Liver (tissue), 3 donors: Measurements from ENCODE around the gene PCSK6.

ENCODE experiments used
- FOXA1 ChIP-seq: IDR thresholded peaks from 2 replicates; pipeline ENCODE4 v1.6.1; 2016; ENCODE audit warnings: antibody characterized with exemption
- GABPA ChIP-seq, 2 donors: IDR thresholded peaks in 1 of 2; conservative IDR thresholded peaks in 1 of 2; 2 replicates each; pipeline ENCODE4 v1.6.1; 2016; ENCODE audit warnings: antibody characterized with exemption in 2 of 2, mild to moderate bottlenecking in 1 of 2, moderate library complexity in 1 of 2
- NR2F2 ChIP-seq: IDR thresholded peaks from 2 replicates; pipeline ENCODE4 v1.6.1; 2016; ENCODE audit warnings: antibody characterized with exemption
- RAD21 ChIP-seq, 2 donors: IDR thresholded peaks; 2 replicates each; pipeline ENCODE4 v1.6.1; 2016; ENCODE audit warnings: antibody characterized with exemption in 2 of 2, mild to moderate bottlenecking in 2 of 2
- TF ChIP-seq, protein P1 (sequence below): fragments of 150-350 bp; IDR thresholded peaks from 2 replicates; pipeline ENCODE4 v1.5.1; 2017; ENCODE audit warnings: improper control_type of control experiment, low read depth, low read length; ENCODE audit not compliant: missing input control
- donor health status: healthy.
- donor health status: healthy.

DNA sequence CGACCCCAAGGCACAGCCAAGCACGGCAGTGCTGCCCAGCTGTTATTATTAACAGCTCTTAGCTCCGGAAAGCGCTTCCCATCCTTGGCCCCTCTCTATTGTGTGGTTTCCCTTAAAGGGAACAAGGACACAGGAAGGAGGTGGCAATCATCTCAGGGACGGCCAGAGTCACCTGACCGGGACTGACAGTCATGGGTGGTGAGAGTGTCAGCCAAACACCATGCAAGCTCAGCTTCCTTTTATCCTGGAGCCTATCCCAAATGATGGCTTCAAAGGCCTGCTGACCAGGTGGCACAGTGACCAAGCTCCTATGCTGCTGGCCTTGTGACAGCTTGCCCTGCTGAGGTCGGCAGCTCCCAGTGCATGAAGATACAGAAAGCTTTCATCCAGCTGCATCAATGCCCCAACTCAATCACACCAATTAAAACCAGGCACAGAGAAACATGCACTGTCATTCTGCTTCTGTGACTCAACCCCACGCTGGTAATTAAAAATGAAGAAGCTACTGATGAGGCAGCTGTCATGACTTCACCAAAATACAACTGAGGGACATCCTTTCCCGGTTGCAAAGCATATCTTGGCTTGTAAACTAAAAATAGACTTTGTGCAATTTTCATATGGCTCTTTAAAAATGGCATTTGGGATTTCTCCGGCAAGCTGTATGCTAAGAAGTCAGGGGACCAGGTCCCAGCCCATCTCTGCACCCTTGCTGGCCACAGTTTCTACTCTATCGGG is 34.0 kb downstream of the PCSK6 start:
- no peak for TF ChIP-seq GABPA (IDR thresholded peaks at IDR 0.05 in 1 of 2, conservative IDR thresholded peaks at IDR 0.05 in 1 of 2)
- TF ChIP-seq FOXA1: no peak
- TF ChIP-seq, protein P1, sequence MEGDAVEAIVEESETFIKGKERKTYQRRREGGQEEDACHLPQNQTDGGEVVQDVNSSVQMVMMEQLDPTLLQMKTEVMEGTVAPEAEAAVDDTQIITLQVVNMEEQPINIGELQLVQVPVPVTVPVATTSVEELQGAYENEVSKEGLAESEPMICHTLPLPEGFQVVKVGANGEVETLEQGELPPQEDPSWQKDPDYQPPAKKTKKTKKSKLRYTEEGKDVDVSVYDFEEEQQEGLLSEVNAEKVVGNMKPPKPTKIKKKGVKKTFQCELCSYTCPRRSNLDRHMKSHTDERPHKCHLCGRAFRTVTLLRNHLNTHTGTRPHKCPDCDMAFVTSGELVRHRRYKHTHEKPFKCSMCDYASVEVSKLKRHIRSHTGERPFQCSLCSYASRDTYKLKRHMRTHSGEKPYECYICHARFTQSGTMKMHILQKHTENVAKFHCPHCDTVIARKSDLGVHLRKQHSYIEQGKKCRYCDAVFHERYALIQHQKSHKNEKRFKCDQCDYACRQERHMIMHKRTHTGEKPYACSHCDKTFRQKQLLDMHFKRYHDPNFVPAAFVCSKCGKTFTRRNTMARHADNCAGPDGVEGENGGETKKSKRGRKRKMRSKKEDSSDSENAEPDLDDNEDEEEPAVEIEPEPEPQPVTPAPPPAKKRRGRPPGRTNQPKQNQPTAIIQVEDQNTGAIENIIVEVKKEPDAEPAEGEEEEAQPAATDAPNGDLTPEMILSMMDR: no peak
- peak; percentile 9 to 19 for TF ChIP-seq RAD21 (IDR thresholded peaks at IDR 0.05)
- peak; percentile 10 for TF ChIP-seq NR2F2
